ENCODE measurements around the gene TECTB. TPM values are rescaled to one million over a fixed set of nuclear protein-coding genes. Genes with fewer than 3 reads are reported as not detected.
"Not testable (repeated sequence)": the region's sequence is repeated elsewhere in the genome, so short reads cannot be mapped to it uniquely, and the experiment has no call there.

The TECTB gene
- not detected in 2 replicates for total RNA-seq

DNA sequence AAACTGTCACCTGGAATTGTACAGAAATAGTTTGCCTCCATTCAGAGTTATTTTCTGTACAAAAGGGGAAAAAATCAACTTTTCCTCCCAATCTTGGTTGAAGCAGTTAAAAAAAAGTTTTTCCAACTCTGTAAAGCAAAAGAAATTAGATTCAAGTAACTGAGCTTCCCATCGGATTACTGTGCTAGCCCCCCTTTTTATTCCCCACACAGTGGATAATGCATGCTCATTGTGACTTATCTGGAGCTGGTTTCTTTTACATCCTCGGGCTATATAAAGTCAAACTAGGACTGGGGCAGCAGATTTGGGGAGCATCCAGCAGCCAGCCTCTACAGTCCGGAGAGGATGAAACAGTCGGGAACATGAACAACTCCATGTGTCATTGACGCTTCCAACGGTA lies at the start of gene TECTB:
Gene TECTB, plus strand, starts transcription at position 301 of the 400 bp plus-strand sequence. CDS start 335 bp downstream, outside the sequence.
- intact Hi-C loops (cut with micrococcal nuclease) = no loop called here

DNA sequence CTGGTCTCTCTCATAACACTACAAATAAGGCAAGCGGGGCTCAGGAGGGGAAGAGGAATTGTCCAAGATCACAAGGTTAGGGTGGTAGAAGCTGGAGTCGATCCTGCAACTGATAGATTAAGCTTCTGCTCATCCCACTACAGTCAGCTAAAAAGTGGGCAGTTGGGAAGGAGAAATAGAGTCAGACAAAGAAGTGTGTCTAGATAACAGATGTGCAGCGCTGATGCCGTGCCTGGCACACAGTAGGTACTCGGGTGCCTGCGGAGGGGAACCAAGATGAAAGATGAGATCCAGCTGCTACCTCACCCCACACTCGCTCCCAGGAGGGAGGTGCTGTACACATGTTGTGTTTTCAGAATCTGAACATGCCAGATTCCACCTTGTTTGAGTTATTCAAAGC lies 48.1 kb upstream of the TECTB start:
- intact Hi-C loops (cut with micrococcal nuclease) = no loop called here

DNA sequence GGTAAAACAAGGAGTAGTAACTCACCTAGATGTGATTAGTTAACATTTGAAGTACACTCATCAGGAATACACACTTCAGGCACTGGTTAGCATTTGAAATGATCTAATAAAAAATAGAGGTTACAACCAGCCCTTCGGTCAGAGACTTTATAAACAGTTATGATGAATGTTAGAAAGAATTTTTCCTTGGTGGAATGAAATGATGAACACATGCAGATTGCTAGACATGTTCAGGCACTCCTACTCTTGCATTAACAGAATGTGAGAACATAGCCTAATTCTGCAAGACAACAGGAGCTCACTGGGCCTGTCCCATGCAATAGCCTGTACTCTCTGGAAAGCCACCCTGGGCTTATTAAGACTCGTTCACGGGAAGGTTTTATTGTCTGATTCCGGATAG lies 47.3 kb upstream of the TECTB start:
- intact Hi-C loops (cut with micrococcal nuclease) = no loop called here

DNA sequence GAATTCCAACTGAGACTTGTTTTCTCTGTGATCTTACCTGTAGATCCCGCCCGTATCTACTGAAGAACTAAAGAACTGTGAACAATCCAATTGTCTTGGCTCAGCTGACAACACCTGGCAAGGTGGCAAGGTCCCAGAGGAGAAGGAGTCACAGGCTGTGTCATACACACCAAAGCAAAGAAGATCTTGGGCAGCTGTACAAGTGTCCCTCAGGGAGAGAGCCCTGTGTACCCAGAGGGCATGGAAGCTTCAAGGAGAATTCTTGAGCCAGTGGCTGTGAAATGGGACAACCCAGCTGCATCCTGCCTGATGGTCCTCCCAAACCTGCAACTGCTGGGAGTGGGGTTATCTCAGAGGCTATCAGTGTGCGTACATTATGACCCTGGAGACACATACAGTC lies 46.7 kb upstream of the TECTB start:
- intact Hi-C loops (cut with micrococcal nuclease) = no loop called here

DNA sequence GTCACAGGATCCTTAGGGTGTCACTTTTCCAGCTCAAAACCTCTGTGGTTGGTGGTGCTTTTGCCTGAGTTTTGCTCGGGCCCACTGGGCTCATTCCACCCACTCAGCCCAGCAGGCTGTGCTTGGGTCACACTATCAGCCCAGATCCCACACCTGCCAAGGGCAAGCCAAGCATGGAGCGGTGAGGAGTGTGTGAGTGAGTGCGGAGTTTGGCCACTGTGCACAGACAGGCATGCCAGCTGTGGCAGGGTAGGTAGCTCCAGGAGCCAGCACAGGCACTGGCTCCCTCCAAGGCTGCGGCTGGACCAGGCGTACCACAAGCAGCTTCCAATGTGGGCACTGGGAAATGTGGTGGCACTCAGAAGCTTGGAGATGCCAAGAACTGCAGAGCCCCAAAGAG lies 43.9 kb upstream of the TECTB start:
- intact Hi-C loops (cut with micrococcal nuclease) = no loop called here

DNA sequence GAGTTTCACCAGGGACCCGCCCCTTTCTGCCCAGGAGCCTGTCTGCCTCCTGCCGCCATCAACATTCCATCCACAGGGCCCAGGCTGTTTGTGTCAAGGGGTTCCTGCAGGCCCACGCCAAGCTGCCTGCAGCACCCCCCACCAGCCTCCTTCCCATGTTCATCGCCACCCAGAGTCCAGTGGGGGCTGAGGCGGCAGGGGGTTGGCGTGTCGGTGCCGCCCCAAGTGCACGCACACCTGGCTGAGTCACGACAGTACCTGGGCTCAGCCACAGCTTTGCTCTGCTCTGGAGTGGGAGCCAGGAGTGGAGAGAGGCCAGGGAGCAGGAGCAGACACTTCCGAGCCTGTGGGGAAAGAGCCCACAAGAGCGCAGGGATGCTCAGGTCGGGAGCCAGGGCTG lies 42.8 kb upstream of the TECTB start:
- intact Hi-C loops (cut with micrococcal nuclease) = no loop called here

DNA sequence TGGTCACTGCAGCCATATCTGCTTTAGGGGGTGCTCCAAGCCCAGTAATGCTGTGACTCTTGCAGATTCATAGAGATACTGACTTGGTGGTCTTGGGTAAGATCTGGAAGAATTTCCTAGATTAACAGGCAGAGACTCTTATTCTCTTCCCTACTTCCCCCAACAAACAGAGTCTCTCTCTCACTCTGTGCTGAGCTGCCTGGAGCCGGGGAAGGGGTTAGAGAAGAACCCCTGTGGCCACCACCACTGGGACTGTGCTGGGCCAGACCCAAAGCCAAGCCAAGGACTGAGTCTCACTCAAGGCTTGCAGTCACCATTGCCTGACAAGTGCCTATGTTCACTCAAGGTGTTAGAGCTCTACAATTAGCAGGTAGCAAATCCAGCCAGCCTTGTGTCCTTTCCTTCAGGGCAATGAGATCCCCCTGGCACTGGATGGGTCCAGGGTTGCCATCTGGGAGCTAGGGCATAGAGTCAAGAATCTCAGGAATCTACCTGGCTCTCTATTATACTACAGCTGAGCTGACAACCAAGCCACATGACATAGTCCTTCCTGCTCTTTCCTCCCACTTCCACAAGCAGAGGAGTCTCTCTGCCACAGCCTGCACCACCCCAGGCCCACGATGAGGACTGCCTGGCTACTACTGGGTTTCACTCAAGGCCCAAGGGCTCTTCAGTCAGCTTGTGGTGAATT lies 41.4 kb upstream of the TECTB start:
- intact Hi-C loops (cut with micrococcal nuclease) = no loop called here

DNA sequence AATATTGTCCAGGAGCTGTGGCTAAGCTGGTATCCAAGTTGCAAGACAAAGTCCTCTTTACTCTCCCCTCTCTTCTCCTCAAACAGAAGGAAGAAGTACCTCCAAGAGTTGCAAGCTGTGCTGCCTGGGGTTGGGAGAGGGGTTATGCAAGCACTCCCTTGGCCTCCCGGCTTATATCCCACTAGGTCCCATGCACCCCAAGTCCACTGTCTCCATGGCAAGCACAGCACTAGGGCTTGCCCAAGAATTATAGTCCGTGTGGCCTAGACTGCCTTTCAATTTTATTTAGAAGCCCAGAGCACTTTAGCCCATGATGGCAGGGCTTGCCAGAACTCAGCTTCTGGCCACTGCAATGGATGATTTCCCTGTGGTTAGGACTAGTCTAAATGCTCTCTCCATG lies 40.4 kb upstream of the TECTB start:
- intact Hi-C loops (cut with micrococcal nuclease) = no loop called here

DNA sequence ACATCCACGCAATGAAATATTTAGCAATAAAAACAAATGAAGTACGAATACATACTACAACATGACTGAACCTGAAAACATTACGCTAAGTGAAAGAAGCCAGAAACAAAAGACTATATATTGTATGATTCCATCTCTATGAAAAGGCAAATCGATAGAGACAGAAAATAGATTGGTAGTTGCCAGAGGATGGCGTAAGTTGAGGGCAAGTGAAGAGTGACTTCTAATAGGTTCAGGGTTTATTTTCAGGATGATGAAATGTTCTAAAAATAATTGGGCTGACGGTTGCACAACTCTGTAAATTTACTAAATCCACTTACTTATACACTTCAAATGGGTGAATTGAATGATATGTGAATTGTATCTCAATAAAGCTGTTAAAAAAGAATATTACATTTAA lies 39.5 kb upstream of the TECTB start:
- intact Hi-C loops (cut with micrococcal nuclease) = no loop called here

DNA sequence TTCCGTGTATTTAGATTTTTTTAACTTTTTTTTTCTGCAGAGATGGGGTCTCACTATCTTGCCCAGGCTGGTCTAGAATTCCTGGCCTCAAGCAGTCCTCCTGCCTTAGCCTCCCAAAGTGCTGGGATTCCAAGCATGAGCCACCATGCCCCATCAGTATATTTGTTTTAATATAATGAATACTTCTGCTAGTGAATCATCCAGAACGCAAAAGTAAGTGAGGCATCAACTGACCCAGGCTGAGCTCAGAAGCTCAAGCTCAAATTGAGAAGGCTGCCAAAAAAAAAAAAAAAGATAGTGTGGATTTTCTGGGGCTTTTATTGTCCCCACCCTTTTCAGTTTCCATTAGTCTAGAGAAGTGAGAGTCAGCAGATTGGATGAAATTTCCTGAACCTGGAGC lies 39.0 kb upstream of the TECTB start:
- intact Hi-C loops (cut with micrococcal nuclease) = no loop called here

DNA sequence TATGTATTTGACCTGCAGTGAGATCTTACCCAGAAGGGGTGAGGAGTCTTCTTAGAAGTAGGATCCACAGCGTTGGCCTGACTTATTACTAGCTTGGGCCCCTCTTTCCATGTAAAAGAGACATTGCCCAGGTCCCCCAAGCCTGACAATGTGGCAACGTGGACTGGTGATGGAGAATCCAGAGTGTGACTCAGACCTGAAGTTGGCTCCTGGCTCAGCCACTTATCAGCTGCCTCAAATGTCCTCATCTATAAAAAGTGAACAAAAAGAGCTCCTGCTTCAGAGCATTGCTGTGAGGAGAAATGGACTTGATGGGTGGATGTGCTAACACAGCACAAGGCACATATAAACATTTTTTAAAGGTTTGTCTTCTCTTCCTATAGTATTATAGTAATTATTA lies 35.4 kb upstream of the TECTB start:
- intact Hi-C loops (cut with micrococcal nuclease) = no loop called here

DNA sequence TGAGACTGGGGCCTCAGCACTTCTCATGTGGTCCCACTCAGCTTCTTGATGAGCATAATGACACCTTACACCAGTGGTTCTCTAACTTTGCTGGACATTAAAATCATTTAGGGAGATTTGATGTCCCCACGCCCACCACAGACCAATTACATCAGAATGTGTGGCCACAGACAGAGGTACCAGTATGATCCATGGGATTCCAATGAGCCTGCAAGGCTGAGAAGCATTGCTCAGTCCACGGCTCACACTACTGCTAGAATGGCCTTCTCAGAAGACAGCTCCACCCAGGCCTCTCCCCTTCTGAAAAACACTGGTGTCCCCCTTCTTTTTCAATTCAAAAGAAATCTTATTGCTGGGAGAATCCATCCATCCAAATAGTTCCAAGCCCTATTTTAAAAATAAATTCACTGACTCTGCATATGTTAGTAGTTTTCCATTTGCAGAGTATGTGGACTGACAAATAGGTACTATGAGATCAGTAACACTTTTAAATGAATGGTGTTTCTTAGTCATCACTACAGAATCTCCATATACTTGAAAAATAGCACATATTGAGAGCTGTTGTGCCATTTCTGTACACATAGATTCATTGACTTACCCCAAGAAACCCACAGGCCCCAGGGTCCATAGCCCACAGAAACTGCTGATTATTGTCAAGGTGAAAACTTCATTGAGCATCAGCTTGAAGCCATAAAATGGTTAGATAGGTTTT lies 34.5 kb upstream of the TECTB start:
- intact Hi-C loops (cut with micrococcal nuclease) = no loop called here

DNA sequence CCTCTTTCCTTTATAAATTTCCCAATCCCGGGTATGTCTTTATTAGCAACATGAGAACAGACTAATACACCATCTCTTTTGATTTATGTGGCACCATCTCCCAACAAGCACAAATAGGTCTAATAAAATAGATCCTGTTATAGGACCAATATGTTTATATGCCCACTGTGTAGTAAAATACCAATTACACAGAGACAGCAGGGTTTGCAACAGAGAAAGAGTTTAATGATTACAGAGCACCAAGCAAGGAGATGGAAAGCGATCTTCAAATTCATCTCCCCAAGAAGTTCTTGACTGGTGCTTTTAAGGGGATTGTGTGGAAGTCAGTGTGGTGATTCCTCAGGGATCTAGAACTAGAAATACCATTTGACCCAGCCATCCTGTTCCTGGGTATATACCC lies 33.5 kb upstream of the TECTB start:
- intact Hi-C loops (cut with micrococcal nuclease) = no loop called here

DNA sequence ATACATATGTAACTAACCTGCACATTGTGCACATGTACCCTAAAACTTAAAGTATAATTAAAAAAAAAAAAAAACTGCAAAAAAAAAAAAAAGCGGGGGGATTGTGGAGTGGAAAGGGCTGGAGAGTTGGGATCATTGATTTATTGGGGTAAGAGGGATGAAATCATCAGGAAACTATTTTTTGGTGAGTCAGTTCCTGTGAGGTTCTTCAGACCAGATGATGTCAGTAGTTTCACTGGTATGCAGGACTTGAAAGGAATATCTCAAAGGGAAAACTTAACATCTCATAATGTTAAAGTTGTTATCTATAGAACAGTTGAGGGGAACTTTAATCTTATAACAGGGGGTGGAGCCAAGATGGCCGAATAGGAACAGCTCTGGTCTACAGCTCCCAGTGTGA lies 32.6 kb upstream of the TECTB start:
- intact Hi-C loops (cut with micrococcal nuclease) = no loop called here

DNA sequence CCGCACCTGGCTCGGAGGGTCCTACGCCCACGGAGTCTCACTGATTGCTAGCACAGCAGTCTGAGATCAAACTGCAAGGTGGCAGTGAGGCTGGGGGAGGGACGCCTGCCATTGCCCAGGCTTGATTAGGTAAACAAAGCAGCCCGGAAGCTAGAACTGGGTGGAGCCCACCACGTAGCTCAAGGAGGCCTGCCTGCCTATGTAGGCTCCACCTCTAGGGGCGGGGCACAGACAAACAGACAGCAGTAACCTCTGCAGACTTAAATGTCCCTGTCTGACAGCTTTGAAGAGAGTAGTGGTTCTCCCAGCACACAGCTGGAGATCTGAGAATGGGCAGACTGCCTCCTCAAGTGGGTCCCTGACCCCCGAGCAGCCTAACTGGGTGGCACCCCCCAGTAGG lies 32.0 kb upstream of the TECTB start:
- intact Hi-C loops (cut with micrococcal nuclease) = not testable (repeated sequence)

DNA sequence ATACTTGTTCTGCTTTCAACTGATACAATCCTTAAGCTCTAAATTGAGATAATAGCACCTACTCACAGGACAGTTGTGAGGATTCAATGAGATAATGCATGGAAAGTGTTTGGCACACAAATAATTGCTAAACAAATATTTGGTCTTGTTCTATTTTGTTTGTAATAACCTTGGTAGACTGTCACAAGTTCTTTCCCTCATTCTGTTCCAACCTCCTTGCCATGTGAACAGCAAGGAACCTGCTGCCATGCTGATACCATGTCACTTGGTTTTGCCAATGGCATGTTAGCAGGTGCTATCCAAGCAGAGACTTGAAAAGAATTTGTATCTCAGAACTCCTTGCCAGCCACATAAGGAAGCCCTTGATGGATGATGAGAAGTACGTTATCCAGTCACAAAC lies 24.8 kb upstream of the TECTB start:
- intact Hi-C loops (cut with micrococcal nuclease) = no loop called here

DNA sequence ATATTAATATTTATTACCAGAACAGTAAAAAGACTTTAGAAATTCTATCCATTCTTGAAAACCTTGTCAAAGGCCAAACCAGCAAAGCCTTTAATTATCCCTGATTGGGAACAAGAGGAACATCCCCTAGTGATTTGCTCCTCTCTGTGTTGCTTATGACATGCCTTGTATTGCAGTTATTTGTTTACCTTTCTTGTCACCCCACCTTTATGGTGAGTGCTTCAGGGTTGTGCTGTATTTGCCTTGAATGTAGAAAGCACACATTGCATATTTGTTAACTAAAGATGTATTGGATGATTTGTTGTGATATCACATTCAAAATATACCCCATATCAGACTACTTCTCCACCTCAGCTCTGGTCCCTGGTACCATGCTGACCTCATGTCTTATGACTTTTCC lies 23.5 kb upstream of the TECTB start:
- intact Hi-C loops (cut with micrococcal nuclease) = no loop called here

DNA sequence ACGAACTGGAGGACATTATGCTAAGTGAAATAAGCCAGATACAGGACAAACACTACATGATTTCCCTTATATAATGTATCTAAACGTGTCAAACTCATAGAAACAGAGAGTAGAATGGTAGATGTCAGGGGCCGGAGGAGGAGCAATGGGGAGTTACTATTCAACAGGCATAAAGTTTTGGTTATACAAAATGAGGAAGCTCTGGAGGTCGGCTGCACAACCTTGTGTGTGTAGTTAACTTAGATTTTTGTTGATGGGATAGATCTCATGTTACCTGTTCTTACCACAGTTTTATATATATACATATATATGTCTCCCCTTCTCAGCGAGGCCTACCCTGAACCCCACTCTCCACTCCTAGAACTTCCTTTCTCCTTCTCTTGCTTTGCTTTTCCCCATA lies 22.4 kb upstream of the TECTB start:
- intact Hi-C loops (cut with micrococcal nuclease) = no loop called here

DNA sequence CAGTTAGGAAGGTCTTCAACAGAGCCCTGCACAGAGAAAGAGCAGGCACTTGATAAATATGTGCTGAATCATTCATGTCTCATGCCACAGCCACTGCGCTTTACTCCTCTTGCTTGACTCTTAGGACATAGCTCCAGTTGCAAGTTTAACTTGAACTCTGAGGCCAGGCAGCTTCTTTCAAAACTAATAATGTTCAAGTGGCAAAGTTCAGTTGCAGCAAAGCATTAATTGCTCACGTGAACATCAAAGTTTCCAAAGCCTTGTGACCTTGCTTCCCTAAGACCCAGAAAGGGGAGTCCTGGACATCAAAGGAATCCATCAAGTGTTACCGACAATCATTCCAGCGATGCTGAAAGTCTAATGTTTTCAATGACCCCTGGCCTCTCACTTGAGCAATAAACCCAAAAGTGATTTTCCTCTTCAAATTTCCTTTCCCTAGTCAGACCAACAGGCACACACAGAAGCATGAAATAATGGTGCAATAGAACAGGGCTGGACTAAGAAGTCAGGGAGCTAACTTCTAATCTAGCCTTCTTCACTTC lies 21.8 kb upstream of the TECTB start:
- intact Hi-C loops (cut with micrococcal nuclease) = no loop called here

DNA sequence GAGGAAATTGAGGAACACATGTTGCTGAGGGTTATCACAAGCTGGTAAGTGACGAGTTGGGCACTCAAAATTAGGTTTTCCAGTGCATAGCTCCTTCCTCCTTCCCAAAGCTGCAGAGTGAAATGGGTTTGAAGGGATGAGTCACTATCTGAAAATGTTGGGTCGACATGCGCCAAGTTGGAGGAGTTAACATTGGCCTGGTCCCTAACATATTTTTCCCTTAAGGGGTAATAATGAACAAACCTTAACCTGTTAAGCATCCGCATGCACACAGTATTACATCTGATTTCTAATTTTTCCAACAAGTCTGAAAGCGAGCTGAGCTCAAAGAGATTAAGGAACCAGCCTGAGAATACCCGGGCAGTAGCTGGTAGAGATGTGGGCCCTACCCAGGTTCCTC lies 20.7 kb upstream of the TECTB start:
- intact Hi-C loops (cut with micrococcal nuclease) = no loop called here

DNA sequence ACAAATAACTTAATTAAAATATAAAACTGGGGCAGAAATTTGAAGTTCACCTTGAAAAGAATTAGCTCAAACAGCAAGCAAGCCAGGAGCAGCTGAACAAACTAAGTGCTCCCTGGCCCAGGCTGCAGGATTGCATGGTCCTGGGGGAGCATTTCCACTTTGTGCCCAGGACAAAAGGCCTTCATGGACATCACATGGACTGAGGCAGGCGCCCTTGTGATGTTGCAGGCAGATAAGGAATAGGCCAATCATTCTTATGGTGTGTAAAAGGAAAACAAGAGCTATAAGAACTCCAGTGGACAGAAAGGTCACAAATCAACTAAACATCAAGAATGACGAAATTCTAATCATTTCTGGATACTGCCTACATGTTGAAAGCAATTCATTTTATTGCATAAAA lies 17.5 kb upstream of the TECTB start:
- intact Hi-C loops (cut with micrococcal nuclease) = no loop called here

DNA sequence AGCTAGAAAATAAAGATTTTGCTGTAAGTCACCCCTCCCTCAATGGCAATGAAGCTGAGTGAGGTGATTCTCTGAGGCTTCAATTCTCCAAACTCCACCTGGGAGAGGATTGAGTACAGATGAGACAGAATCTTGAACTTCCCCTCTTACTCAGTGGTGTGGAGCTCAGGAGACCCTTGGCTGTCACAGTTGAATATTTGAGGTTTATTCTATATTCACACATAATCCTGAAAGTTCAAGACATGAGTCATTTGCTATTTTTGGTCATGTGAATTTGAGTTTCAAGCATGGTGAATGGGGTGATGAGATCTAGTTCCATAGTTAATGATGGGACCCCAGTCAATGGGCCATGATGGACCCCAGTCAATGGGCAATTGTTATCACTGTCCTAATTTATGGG lies 13.9 kb upstream of the TECTB start:
- intact Hi-C loops (cut with micrococcal nuclease) = no loop called here

DNA sequence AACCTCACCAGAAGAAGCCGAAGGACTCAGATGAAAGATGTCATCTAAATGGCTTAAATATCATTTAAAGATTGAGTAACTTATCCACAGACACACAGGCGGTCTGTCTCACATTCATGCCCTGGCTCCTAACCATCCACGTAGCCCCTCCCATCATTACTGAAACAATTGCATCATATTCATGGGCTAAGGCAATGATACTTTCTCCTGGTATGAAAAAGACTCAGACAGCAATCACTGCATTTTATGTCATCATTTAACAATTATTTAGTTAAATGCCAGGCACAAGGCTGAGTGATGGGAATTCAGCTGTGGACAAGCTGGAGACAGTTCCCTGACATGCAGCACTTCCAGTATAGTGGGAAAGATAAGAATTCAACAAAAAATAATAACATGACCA lies 11.2 kb upstream of the TECTB start:
- intact Hi-C loops (cut with micrococcal nuclease) = no loop called here
